ENCODE data around the gene DNAH5. TPM values are rescaled to one million over a fixed set of nuclear protein-coding genes. Genes with fewer than 3 reads are reported as not detected.

DNAH5 gene
- total and polyA plus RNA-seq, 2 donors: 0.18 to 0.48 TPM

GRCh38 chr5:13773649-13774048 is 170.8 kb downstream of the DNAH5 start:
- H3K4me1 ChIP-seq (ENCODE audit: insufficient read depth): no peaks in the 10 kb centered on the region
- no peak for DNase-seq (ENCODE audit: extremely low spot score)
- 65% methylated on average over 2 of the region's 2 CpGs for WGBS

GRCh38 chr5:13771011-13771571 is 173.4 kb downstream of the DNAH5 start:
- Histone ChIP-seq H3K36me3 (ENCODE audit: insufficient read depth) (no peaks in the 10 kb centered on the region), H3K4me3 (ENCODE audit: low read depth, low read length) (no peak overlapping the region), H3K27ac (ENCODE audit: low read depth) (no peak overlapping the region), H3K4me1 (ENCODE audit: insufficient read depth) (no peaks in the 10 kb centered on the region)
- WGBS: 48% methylated on average over 1 of the region's 1 CpG
- DNase-seq (ENCODE audit: extremely low spot score): no peak

More at GRCh38 chr5:13773649-13774048, 170.8 kb downstream of the DNAH5 start:
- H3K4me3 ChIP-seq (ENCODE audit: low read depth, low read length): no peak overlapping the region
- no peak overlapping the region for H3K27ac ChIP-seq (ENCODE audit: low read depth)
- no peaks in the 10 kb centered on the region for H3K36me3 ChIP-seq (ENCODE audit: insufficient read depth)

DNA sequence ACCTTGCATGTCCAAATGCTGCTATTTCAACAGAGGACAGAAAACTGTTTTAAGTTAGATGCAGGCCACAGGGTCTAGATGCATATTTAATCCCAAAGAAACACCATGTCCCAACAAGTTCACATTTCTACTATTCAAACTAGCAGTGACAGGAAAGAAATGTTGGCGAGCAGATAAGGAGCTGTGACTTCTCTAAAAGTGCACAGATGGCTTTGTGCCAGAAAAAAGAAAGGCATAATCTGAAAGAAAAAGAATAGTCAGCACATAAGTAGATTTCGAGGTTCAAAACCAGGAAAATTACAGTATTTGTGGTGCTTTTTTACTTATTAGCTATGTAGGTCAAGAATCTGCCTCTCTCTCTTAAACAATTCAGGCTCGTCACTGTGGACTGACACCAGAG is 178.3 kb downstream of the DNAH5 start:
- no peaks in the 10 kb centered on the region for H3K36me3 ChIP-seq (ENCODE audit: insufficient read depth)
- WGBS: 41% methylated on average over 3 of the region's 3 CpGs
- no peaks in the 10 kb centered on the region for H3K4me1 ChIP-seq (ENCODE audit: insufficient read depth)
- no peak for DNase-seq (ENCODE audit: extremely low spot score)
- no peak overlapping the region for H3K4me3 ChIP-seq (ENCODE audit: low read depth, low read length)
- no peak overlapping the region for H3K27ac ChIP-seq (ENCODE audit: low read depth)

- Histone ChIP-seq H3K4me3 (ENCODE audit: low read depth, low read length) (no peak overlapping the region), H3K27ac (ENCODE audit: low read depth) (no peak overlapping the region), H3K4me1 (ENCODE audit: insufficient read depth) (no peaks in the 10 kb centered on the region), H3K36me3 (ENCODE audit: insufficient read depth) (no peaks in the 10 kb centered on the region)
- DNase-seq (ENCODE audit: extremely low spot score): no peak
- 53% methylated on average over 3 of the region's 3 CpGs for WGBS
These were observed 180.8 kb downstream of the DNAH5 start for GRCh38 chr5:13763719-13764118.

DNA sequence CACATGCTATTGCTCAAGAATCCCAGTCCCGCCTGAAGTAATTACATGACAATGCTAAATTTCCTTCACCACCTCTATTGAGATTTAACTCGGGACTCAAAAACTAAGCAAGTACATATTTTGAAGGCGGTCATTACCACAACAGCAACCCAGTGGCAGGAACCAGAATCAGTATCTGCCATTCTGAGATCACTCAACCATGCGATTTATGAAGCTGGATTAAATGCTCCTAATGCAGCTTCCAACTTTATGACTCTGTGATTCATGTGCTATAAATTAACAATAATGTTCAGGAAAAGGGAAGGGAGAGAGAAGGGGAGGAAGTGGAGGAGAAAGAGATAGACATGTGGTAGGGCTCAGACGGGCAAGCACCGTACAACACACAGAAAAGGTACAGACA is 194.7 kb downstream of the DNAH5 start:
- Histone ChIP-seq H3K4me3 (ENCODE audit: low read depth, low read length) (no peak overlapping the region), H3K36me3 (ENCODE audit: insufficient read depth) (no peaks in the 10 kb centered on the region), H3K27ac (ENCODE audit: low read depth) (no peak overlapping the region), H3K4me1 (ENCODE audit: insufficient read depth) (no peaks in the 10 kb centered on the region)
- WGBS: 72% methylated on average over 6 of the region's 6 CpGs
- DNase-seq (ENCODE audit: extremely low spot score): no peak

DNA sequence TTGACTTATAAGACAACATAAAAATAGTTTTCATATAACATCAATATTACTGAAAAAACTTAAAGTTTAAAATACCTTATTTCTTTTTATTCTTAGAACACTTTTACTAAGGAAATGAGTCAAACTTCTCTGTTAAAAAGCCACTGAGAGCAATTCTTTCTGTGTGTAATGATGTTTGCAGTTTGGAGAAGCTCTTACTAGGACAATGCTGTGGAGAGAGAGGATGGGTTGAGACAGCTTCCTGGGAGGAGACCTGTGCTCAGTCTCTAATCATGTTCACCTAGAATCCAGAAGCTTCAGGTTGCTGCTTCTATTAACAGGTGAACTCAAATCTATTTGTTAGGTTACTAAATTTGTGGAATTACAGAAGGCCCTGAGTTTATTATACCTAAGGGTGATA is 198.5 kb downstream of the DNAH5 start:
- no peak for DNase-seq (ENCODE audit: extremely low spot score)
- Histone ChIP-seq H3K36me3 (ENCODE audit: insufficient read depth) (no peaks in the 10 kb centered on the region), H3K4me1 (ENCODE audit: insufficient read depth) (no peaks in the 10 kb centered on the region), H3K27ac (ENCODE audit: low read depth) (no peak overlapping the region), H3K4me3 (ENCODE audit: low read depth, low read length) (no peak overlapping the region)

- Histone ChIP-seq H3K4me1 (ENCODE audit: insufficient read depth) (no peaks in the 10 kb centered on the region), H3K4me3 (ENCODE audit: low read depth, low read length) (no peak overlapping the region), H3K27ac (ENCODE audit: low read depth) (no peak overlapping the region), H3K36me3 (ENCODE audit: insufficient read depth) (no peaks in the 10 kb centered on the region)
- no peak for DNase-seq (ENCODE audit: extremely low spot score)
- WGBS: 30% methylated on average over 3 of the region's 3 CpGs
These were observed 199.0 kb downstream of the DNAH5 start for GRCh38 chr5:13745508-13745907.

DNA sequence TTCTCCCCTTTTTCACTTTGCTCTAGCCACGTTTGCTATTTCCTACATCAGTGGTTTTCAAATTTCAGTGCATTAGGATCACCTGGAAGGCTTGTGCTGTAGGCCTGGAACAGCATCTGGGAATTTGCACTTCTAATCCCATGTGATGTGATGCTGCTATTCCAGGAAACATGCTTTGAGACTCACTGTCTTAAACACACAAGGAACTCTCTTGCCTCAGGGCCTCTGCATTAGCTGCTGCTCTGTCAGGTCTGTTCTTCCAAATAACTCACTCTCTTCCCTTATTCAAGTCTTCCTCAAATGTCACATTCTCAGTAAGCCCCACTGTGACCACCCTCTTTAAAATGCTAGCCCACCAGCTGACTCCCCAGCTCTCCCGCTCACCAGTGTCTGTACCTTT is 204.0 kb downstream of the DNAH5 start:
- H3K4me3 ChIP-seq (ENCODE audit: low read depth, low read length): no peak overlapping the region
- H3K36me3 ChIP-seq (ENCODE audit: insufficient read depth): no peaks in the 10 kb centered on the region
- no peak overlapping the region for H3K27ac ChIP-seq (ENCODE audit: low read depth)
- 57% methylated on average over 2 of the region's 2 CpGs for WGBS
- DNase-seq (ENCODE audit: extremely low spot score): no peak
- no peaks in the 10 kb centered on the region for H3K4me1 ChIP-seq (ENCODE audit: insufficient read depth)

GRCh38 chr5:13739479-13739878 is 205.0 kb downstream of the DNAH5 start:
- 82% methylated on average over 5 of the region's 5 CpGs for WGBS
- no peak overlapping the region for H3K4me3 ChIP-seq (ENCODE audit: low read depth, low read length)
- no peaks in the 10 kb centered on the region for H3K36me3 ChIP-seq (ENCODE audit: insufficient read depth)
- no peak overlapping the region for H3K27ac ChIP-seq (ENCODE audit: low read depth)
- DNase-seq (ENCODE audit: extremely low spot score): no peak
- no peaks in the 10 kb centered on the region for H3K4me1 ChIP-seq (ENCODE audit: insufficient read depth)

DNA sequence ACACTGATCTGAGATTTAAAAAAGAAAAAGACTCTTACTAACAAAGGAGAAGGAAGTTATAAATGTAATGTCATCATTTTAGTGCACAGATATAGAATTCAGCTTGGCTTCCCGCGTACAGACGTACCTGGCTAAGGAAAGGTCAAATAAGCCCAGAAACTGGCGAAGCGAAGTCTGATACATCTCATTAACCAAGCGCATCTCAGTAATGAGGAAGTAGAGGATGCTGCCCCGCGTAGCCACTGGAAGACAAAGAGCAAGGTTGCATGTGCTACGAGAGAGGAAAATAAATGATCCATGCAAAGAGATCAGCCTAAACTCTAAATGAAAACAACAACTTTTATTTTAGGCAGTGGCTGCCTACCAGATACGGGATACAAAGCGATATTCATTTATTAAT is 208.8 kb downstream of the DNAH5 start:
- no peaks in the 10 kb centered on the region for H3K4me1 ChIP-seq (ENCODE audit: insufficient read depth)
- WGBS: 93% methylated on average over 11 of the region's 11 CpGs
- no peak for DNase-seq (ENCODE audit: extremely low spot score)
- H3K4me3 ChIP-seq (ENCODE audit: low read depth, low read length): no peak overlapping the region
- H3K36me3 ChIP-seq (ENCODE audit: insufficient read depth): no peaks in the 10 kb centered on the region
- H3K27ac ChIP-seq (ENCODE audit: low read depth): no peak overlapping the region

GRCh38 chr5:13731121-13731628 is 213.3 kb downstream of the DNAH5 start:
- Histone ChIP-seq H3K36me3 (ENCODE audit: insufficient read depth) (no peaks in the 10 kb centered on the region), H3K4me3 (ENCODE audit: low read depth, low read length) (no peak overlapping the region), H3K4me1 (ENCODE audit: insufficient read depth) (no peaks in the 10 kb centered on the region), H3K27ac (ENCODE audit: low read depth) (no peak overlapping the region)
- DNase-seq (ENCODE audit: extremely low spot score): no peak
- WGBS: 82% methylated on average over 6 of the region's 6 CpGs

- Histone ChIP-seq H3K4me1 (ENCODE audit: insufficient read depth) (no peaks in the 10 kb centered on the region), H3K36me3 (ENCODE audit: insufficient read depth) (no peaks in the 10 kb centered on the region), H3K27ac (ENCODE audit: low read depth) (no peak overlapping the region), H3K4me3 (ENCODE audit: low read depth, low read length) (no peak overlapping the region)
- WGBS: 47% methylated on average over 2 of the region's 2 CpGs
- DNase-seq (ENCODE audit: extremely low spot score): no peak
These were observed 235.6 kb downstream of the DNAH5 start for GRCh38 chr5:13708906-13709305.

DNA sequence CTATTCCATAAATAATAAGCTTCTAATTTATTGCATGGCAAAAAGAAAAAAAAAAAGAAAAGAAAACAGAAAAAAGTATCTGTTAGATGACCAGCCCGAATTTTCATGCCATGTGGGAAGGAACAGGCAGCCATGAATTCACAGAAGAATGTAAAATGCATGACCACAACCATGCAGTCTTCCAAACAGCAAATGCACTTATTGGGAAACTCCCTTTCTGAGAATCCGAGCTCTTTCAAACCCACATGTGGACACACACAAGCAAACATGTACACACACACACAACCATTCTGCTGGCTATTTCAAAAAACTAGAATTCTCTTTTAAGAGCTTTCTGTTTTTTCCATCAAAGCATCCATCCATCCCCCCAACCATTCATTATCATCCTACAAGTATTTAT is 236.1 kb downstream of the DNAH5 start:
- Histone ChIP-seq H3K27ac (ENCODE audit: low read depth) (no peak overlapping the region), H3K4me1 (ENCODE audit: insufficient read depth) (no peaks in the 10 kb centered on the region), H3K36me3 (ENCODE audit: insufficient read depth) (no peaks in the 10 kb centered on the region), H3K4me3 (ENCODE audit: low read depth, low read length) (no peak overlapping the region)
- WGBS: 50% methylated on average over 2 of the region's 2 CpGs
- DNase-seq (ENCODE audit: extremely low spot score): no peak

GRCh38 chr5:13704396-13704795 is 240.1 kb downstream of the DNAH5 start:
- no peaks in the 10 kb centered on the region for H3K36me3 ChIP-seq (ENCODE audit: insufficient read depth)
- no peak overlapping the region for H3K4me3 ChIP-seq (ENCODE audit: low read depth, low read length)
- DNase-seq (ENCODE audit: extremely low spot score): no peak
- H3K4me1 ChIP-seq (ENCODE audit: insufficient read depth): no peaks in the 10 kb centered on the region
- H3K27ac ChIP-seq (ENCODE audit: low read depth): no peak overlapping the region
- WGBS: 64% methylated on average over 4 of the region's 4 CpGs

- Histone ChIP-seq H3K4me1 (ENCODE audit: insufficient read depth) (no peaks in the 10 kb centered on the region), H3K36me3 (ENCODE audit: insufficient read depth) (no peaks in the 10 kb centered on the region), H3K27ac (ENCODE audit: low read depth) (no peak overlapping the region), H3K4me3 (ENCODE audit: low read depth, low read length) (no peak overlapping the region)
- 90% methylated on average over 6 of the region's 6 CpGs for WGBS
- DNase-seq (ENCODE audit: extremely low spot score): no peak
These were observed 243.9 kb downstream of the DNAH5 start for GRCh38 chr5:13700626-13701025.
